H7 (cell line): ENCODE measurements around the gene ASAP2. TPM values are rescaled to one million over a fixed set of nuclear protein-coding genes. Genes with fewer than 3 reads are reported as not detected.

Source experiments
- DNase-seq: peaks from one replicate; pipeline ENCODE4 v3.0.0; 2012
- H3K27me3 ChIP-seq: 2 replicates; pipeline ENCODE4 v1.6.0; 2011; ENCODE audit warnings: mild to moderate bottlenecking, low read length; ENCODE audit not compliant: control insufficient read depth, insufficient read depth
- H3K36me3 ChIP-seq: replicated peaks from 2 replicates; pipeline ENCODE4 v1.5.1; 2011; ENCODE audit warnings: low read length; ENCODE audit not compliant: control insufficient read depth, insufficient read depth
- H3K4me3 ChIP-seq: 2 replicates; pipeline ENCODE4 v1.5.1; 2011; ENCODE audit warnings: low read depth, mild to moderate bottlenecking, control low read depth, low read length, moderate library complexity; ENCODE audit not compliant: insufficient read depth
- total RNA-seq: library from RNA; depleted of rRNA; stranded (reverse); fragments of >200 nt; shearing (Covaris generic); gene quantifications from 2 replicates; pipeline ENCODE4 v1.2.3, GENCODE V29; 2014

The ASAP2 gene
- total RNA-seq, 1 experiment from 2014 or later, result 5.2 TPM

DNA sequence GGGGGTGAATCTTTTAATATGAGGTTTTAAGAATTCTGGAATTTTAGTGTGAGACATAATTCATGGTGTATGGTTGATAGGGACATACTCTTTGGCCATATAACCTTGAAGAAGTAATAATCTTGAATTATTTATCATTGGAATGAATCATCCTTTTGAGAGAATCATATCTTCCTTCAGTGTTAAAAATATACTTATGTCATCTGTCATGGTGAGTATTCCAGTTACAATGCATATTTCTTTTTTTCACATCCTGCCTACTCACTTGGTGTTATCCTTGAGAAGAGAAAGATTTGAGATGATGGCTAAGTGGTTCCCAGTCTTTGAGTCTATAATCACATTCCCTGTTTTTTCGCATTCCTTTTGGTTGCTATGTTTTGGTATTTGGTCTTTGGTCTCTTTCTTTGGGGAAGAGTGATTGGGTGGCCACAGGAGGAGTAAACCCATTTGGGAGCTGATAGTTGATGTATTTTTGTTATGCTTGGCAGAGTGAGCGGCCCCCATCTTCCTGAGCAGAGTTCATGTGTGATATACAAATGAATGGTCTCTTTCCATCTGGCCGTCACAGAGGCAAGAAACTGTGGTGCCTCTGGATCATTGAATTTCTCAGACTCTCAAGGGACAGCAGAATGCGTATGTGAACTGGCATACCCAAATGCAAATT is 21.6 kb downstream of the ASAP2 start:
- DNase-seq, result no peak
- Histone ChIP-seq H3K27me3 (no peaks in the 10 kb centered on the region), H3K36me3 (no peaks in the 10 kb centered on the region; the same call in 1 of the 2 replicates), H3K4me3 (no peak overlapping the region)

DNA sequence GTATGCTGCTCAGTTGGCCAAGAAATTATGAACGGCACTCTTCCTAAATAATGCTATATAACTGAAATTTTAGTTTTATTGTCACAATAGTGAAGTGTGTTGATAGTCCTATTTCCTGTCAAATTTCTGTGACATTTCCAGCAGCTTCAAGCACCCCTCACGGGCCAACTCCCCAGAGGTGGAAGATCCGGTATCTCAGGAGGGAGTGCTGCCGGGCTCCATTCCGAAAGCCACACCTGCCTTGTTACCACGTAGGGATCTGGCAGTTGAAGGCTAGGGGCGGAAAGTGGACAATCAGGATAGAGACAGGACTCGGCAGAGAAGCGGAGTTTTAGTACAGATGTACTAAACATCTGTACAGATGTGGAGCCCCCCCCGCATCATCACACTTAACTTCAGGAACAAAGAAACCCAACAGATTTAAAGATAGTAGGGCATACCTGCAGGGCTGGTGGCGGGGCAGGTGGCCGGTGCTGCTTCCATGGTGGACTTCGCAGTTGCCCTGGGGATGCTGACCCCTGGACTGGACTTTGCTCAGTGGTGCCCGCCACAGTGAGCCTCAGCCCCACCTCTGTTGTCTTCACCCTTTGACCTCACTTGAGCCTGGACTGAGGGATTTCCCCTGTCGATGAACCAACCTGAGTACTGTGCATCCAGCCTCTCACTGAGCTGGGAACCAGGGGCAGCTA is 22.3 kb downstream of the ASAP2 start:
- no peaks in the 10 kb centered on the region for H3K27me3 ChIP-seq
- no peaks in the 10 kb centered on the region; the same call in 1 of the 2 replicates for H3K36me3 ChIP-seq
- DNase-seq, result no peak
- no peak overlapping the region for H3K4me3 ChIP-seq

DNA sequence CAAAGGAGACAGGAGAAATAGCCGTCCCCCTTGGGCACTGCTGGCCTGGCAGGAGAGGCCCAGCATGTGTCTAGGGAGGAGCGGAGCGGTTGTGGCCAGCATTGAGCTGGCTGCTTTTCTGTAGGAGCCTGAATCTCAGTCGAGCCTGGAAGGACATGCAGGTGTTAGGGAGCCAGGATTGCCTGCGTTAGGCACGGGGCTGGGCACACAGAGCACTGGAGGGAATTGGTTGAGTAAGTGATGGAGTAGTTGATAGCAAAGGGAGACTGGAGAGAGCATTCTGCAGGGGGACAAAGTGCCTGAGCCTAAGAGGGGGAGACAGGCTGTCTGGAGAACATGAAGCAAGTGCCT is 22.8 kb downstream of the ASAP2 start:
- H3K27me3 ChIP-seq, result no peaks in the 10 kb centered on the region
- no peaks in the 10 kb centered on the region; the same call in 1 of the 2 replicates for H3K36me3 ChIP-seq
- H3K4me3 ChIP-seq, result no peak overlapping the region
- DNase-seq, result no peak

DNA sequence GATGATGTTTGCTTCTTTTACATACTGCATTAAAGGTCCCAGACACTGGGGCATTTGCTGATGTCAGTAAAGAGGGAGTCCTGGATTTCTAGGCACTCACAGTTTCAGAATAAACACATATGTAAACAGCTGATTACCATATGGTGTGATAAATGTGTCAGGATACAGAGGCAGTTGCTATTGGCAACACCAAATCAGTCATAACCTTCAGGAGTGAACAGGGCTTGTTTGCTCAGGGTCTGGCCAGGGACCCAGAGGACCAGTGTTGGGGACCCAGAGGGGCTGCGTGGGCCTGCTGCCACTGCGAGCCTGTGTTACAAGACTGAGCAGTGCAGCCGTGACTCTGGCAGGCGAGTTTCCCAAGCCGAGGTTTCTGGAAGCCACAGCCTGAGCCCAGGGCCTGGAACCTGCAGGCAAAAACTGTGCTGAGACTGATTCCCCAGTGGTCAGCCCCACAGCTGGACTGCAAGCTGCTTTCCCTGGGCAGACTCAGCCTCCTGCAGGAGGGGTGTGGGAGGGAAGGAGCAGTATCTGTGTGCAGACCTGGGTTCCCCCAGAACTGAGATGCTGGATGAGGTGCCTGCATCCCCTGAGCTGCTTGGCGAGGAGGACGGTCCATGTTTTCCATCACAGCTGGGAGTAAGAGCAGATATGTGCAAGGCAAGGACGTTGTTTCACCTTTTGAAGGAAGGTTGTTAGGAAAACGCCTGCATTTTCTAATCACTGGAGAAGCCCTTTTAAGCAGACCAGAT is 23.6 kb downstream of the ASAP2 start:
- H3K4me3 ChIP-seq, result no peak overlapping the region
- no peak for DNase-seq
- no peaks in the 10 kb centered on the region; the same call in 1 of the 2 replicates for H3K36me3 ChIP-seq
- no peaks in the 10 kb centered on the region for H3K27me3 ChIP-seq

DNA sequence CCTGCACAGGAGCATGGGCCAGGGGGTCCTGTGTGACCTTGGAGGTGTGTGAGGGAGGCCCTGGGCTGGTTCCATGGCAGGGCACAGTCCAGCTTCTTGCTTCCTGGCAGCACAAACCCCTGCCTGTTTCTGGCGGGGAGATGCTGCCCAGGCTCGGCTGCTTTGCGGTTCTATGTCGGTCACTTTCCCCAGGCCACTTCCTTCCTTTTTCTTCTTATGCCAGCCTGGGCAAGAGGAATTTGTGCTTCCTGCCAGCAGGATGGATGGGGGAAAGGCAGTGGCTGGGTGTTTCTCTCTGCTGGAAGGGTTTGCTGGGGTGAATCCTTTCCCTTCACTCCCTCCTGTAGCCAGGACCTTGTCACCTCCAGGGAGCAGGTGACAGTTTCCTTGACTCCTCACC is 24.3 kb downstream of the ASAP2 start:
- Histone ChIP-seq H3K4me3 (no peak overlapping the region), H3K27me3 (no peaks in the 10 kb centered on the region)

DNA sequence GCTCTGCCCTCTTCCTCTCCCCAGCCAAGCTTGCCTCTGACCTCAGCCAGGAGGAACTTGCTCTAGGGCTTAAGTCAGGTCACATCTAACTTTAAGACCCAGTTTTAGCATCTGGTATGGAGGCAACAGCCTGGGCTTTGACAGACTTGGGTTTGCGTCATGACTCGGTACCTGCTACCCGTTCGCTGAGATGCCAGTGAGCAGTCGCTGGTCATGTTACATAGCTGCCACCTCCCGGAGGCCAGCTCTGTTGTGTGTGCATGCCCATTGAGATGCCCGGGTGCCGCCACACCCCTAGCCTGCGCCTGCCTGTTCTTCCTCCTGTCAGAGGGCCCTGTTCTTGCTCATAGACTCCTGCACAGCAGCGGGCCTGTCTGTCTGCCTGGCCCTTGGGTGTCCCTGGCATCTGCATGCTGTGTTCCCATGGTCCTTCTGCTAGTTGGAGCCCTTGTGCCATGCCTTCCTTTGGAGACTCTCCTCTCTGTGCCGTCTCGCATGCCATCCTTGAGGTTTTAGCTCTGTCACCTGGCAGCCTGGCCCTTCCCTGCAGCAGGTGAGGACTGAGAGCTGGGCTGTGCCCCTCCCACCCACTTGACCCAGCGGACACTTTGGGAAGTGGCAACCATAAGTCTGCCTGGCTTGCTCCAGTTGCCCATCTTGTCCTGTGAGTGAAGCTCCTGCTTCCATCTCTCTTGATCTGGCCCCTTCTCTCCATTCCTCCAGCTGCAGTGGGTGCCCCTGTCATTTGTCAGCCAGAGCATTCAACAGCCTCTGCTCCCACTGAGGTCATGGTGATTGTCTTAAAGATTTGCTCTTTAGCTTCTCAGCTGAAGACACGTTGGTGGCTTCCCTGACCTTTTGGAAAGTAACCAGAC is 24.9 kb downstream of the ASAP2 start:
- H3K27me3 ChIP-seq, result no peaks in the 10 kb centered on the region
- DNase-seq, result no peak
- H3K4me3 ChIP-seq, result no peak overlapping the region
- no peaks in the 10 kb centered on the region; the same call in 1 of the 2 replicates for H3K36me3 ChIP-seq

More for the DNA sequence above, 24.3 kb downstream of the ASAP2 start:
- DNase-seq, result no peak
- H3K36me3 ChIP-seq, result no peaks in the 10 kb centered on the region; the same call in 1 of the 2 replicates

DNA sequence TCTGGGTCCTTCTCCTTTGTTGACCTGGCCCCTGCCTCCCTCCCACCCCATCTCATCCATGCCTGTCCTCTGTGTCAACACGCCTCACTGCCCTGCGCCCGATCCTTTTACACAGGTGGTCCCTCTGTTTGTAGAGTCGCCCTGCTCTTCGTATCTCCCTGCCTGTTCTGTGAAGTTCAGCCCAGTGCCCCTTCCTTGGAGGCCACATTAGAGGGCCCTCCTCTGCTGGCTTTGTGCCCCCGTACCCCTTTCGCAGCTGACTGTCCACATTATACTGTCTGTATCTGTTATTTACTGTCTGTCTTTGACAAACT is 25.5 kb downstream of the ASAP2 start:
- Histone ChIP-seq H3K27me3 (no peaks in the 10 kb centered on the region), H3K36me3 (no peaks in the 10 kb centered on the region), H3K4me3 (no peak overlapping the region)
- DNase-seq, result no peak

DNA sequence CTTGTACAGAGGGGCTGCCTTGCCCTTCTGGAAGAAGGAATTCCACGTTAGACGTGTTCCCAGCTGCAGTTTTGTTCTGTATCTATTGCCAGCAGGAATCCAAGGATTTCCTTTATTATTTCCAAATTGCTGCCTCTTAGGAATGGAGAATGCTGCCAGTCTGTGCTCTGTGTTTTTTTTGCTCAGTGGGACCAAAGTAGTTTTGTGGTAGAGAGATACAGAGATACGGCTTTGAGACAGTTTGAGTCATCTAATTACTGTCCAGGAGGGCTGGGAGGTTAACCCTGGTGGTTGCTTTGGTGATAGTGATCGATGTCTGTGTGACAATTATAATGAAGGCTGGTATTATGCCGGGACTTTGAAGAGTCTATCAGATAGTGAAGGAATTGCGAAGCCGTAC is 26.3 kb downstream of the ASAP2 start:
- DNase-seq, result no peak
- no peaks in the 10 kb centered on the region for H3K36me3 ChIP-seq
- H3K4me3 ChIP-seq, result no peak overlapping the region
- no peaks in the 10 kb centered on the region for H3K27me3 ChIP-seq

DNA sequence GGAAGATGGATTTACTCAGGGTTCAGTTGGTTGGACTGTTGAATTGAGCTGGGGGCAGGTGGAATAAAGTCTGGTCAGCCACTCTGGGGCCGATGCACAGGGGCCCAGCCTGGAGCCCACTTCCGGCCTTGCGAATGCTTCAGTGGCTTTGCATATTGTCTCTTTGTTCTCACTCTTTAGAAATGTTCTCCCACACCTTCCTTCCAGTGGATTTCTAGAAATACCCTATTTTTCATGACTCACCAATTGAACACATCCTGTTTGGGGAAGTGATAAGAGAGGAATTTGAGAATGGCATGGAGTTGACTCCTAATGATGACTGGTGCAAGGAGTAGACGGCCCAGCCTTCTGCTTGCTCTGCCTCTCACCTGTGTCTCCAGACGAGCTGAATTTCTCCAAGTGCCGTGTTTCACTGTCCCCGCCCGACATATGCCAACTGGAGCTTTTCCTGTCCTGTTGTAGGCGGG is 28.1 kb downstream of the ASAP2 start:
- H3K27me3 ChIP-seq, result no peaks in the 10 kb centered on the region
- H3K4me3 ChIP-seq, result no peak overlapping the region
- H3K36me3 ChIP-seq, result no peaks in the 10 kb centered on the region
- DNase-seq, result no peak

DNA sequence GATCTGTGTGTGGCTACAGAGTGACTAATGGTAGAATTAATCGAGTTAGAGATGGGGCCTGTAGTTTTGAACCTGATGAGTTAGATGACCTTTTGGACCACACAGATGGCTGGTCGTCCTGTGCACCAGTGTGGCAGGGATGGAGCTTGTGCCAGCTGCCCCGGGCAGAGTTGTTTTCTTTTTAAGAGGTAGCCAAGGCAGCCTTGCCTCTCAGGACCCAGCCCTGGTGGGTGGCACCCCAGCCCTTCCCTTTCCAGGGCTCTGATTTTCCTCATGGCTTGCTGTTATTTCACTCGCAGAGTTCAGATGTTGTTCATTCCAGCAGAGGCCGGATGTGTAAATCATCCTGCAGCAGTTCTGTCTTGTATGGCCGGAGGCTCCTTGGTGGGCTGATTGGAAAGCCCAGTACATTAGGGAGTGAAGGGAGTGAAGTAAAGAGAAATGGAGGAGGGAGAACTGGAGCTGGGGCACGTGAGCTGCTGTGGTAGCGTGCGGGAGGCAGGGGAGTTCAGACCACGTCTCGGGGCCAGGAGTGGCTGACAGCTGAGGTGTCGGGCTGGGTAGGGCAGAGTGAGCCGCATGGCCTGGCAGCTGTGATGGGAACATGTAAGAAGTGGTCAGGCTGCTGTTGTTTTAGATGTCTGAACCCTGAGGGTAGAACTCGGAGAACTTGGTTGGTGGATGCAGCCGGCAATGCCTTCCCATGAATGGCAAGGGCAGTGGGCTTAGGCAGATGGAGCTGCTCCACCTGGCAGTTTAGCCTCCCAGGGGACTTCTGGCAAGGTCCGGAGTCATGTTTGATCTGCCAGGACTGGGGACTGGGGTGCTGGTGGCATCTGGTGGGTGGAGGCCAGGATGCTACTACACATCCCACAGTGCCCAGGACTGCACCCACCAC is 28.8 kb downstream of the ASAP2 start:
- no peaks in the 10 kb centered on the region for H3K36me3 ChIP-seq
- DNase-seq, result no peak
- H3K27me3 ChIP-seq, result no peaks in the 10 kb centered on the region
- H3K4me3 ChIP-seq, result no peak overlapping the region

DNA sequence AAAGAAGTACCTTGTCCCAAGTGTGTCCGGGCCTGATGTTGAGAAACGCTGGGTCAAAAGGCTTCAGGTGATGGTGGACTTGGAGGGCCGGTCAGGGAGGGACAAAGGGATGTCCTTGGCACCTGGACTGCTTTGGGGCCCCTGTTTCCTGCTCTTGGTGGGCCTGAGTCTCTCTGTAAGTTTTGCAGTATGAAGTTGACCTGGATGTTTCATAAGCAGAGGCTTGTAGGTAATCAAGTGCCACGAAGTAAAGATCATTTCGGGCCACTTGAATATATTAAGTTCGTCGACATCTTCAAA is 29.4 kb downstream of the ASAP2 start:
- Histone ChIP-seq H3K4me3 (no peak overlapping the region), H3K36me3 (no peaks in the 10 kb centered on the region), H3K27me3 (no peaks in the 10 kb centered on the region)
- no peak for DNase-seq

DNA sequence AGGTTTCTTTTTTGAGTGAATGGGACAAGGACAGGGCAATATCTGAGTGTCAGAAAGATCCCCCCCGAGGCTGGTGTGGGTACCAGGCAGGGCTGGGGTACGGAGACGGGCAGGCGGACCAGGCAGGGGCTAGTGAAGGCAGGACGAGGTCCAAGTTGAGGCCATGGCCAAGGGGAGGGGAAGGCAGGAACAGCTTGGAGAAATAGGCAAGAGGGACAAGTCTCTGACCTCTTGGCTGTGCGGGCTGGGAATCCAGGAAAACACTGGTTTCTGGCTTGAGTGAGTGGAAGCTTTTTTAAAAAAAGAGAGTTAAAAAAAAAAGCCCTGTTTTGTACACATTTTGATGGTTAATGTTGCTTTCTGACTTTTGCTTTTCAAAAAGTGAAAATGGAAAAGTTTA is 30.3 kb downstream of the ASAP2 start:
- DNase-seq, result no peak
- Histone ChIP-seq H3K27me3 (no peaks in the 10 kb centered on the region), H3K36me3 (no peaks in the 10 kb centered on the region), H3K4me3 (no peak overlapping the region)

DNA sequence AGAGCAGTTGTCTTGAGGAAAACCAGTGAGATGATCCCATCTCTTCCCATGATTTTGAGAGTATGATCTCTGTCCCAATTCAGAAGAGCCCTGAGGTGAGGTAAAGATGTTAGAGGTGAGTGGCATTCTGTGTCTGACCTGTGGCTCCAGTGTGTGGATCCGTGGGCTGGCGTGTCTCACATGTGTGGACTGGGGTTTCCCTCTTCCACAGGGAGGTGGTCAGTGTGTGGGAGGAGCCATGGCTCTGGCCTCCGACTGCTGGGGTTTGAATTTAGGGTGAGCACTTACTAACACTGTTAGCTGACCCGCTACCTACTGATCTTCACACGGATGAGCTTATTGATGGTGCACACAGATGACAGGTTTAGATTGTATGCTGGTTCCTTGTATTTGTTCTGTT is 31.2 kb downstream of the ASAP2 start:
- H3K4me3 ChIP-seq, result no peak overlapping the region
- H3K27me3 ChIP-seq, result no peaks in the 10 kb centered on the region
- H3K36me3 ChIP-seq, result no peaks in the 10 kb centered on the region
- no peak for DNase-seq
